Neutrophil (primary cell): ENCODE measurements around the gene TAB2.

Experiments
- H3K27ac ChIP-seq: fragments of 200-600 bp; sonication (generic); 2 replicates; pipeline ENCODE4 v1.5.1; 2016; ENCODE audit warnings: mild to moderate bottlenecking, moderate library complexity
- H3K27me3 ChIP-seq: fragments of 200-600 bp; sonication (generic); 2 replicates; pipeline ENCODE4 v1.6.0; 2016; ENCODE audit warnings: mild to moderate bottlenecking
- H3K36me3 ChIP-seq: fragments of 200-600 bp; sonication (generic); 2 replicates; pipeline ENCODE4 v1.5.1; 2017
- H3K4me1 ChIP-seq, 2 experiments: fragments of 200-600 bp in 1 of 2; sonication (generic) in 1 of 2; 1 replicate in 1 of 2; 2 replicates in 1 of 2; pipeline versions ENCODE4 v1.5.1 to v1.6.1; 2013 to 2016; ENCODE audit warnings: low read depth in 1 of 2, low read length in 1 of 2, mild to moderate bottlenecking in 1 of 2, moderate library complexity in 1 of 2; ENCODE audit not compliant: control insufficient read depth in 1 of 2, insufficient read depth in 1 of 2
- H3K4me3 ChIP-seq, 2 experiments: fragments of 200-600 bp in 1 of 2; sonication (generic) in 1 of 2; 1 replicate in 1 of 2; 2 replicates in 1 of 2; pipeline ENCODE4 v1.5.1; 2013 to 2016; ENCODE audit warnings: low read depth in 1 of 2, low read length in 1 of 2, mild to moderate bottlenecking in 1 of 2, moderate library complexity in 1 of 2
- H3K9me3 ChIP-seq: fragments of 200-600 bp; sonication (generic); 2 replicates; pipeline ENCODE4 v1.5.1; 2016
- CTCF ChIP-seq: fragments of 200-600 bp; sonication (generic); IDR thresholded peaks from 2 replicates; pipeline ENCODE4 v1.5.1; 2016; ENCODE audit warnings: antibody characterized with exemption

Gene TAB2

GRCh38 chr6:149455031-149455732 lies 137.7 kb downstream of the TAB2 start:
- no peak for TF ChIP-seq CTCF
- Histone ChIP-seq H3K27ac (no peak overlapping the region), H3K4me3 (no peak overlapping the region), H3K36me3 (no peaks in the 10 kb centered on the region), H3K9me3 (no peaks in the 10 kb centered on the region), H3K4me1 (peaks cover 5 to 9% of the 10 kb centered on the region in 2 experiments), H3K27me3 (peaks cover 36% of the 10 kb centered on the region)

- no peak for TF ChIP-seq CTCF
These were observed 139.0 kb downstream of the TAB2 start for GRCh38 chr6:149456311-149457021.

GRCh38 chr6:149457316-149457884 lies 139.9 kb downstream of the TAB2 start:
- Histone ChIP-seq H3K9me3 (no peaks in the 10 kb centered on the region), H3K27me3 (peaks cover 14% of the 10 kb centered on the region), H3K36me3 (no peaks in the 10 kb centered on the region), H3K27ac (no peak overlapping the region), H3K4me1 (no peaks in the 10 kb centered on the region), H3K4me3 (no peak overlapping the region)
- TF ChIP-seq CTCF = no peak

More at GRCh38 chr6:149456311-149457021, 139.0 kb downstream of the TAB2 start:
- no peaks in the 10 kb centered on the region for H3K36me3 ChIP-seq
- H3K27ac ChIP-seq = no peak overlapping the region
- no peak overlapping the region for H3K4me3 ChIP-seq
- no peaks in the 10 kb centered on the region for H3K9me3 ChIP-seq
- H3K27me3 ChIP-seq = peaks cover 23% of the 10 kb centered on the region
- H3K4me1 ChIP-seq = no peaks in the 10 kb centered on the region

GRCh38 chr6:149458196-149458595 lies 140.7 kb downstream of the TAB2 start:
- H3K9me3 ChIP-seq = no peaks in the 10 kb centered on the region
- no peaks in the 10 kb centered on the region for H3K4me1 ChIP-seq
- H3K36me3 ChIP-seq = no peaks in the 10 kb centered on the region
- no peak overlapping the region for H3K4me3 ChIP-seq
- peaks cover 9% of the 10 kb centered on the region for H3K27me3 ChIP-seq
- TF ChIP-seq CTCF = no peak
- H3K27ac ChIP-seq = no peak overlapping the region

GRCh38 chr6:149458806-149459205 lies 141.3 kb downstream of the TAB2 start:
- peaks cover 7% of the 10 kb centered on the region for H3K27me3 ChIP-seq
- H3K27ac ChIP-seq = no peak overlapping the region
- no peaks in the 10 kb centered on the region for H3K9me3 ChIP-seq
- no peaks in the 10 kb centered on the region for H3K4me1 ChIP-seq
- no peak for TF ChIP-seq CTCF
- no peaks in the 10 kb centered on the region for H3K36me3 ChIP-seq
- H3K4me3 ChIP-seq = no peak overlapping the region
